K562 (cell line): ENCODE results near the gene LMBR1. TPM values are rescaled to one million over a fixed set of nuclear protein-coding genes. Genes with fewer than 3 reads are reported as not detected.

Source experiments
- ARID2 ChIP-seq: fragments of 450-650 bp; IDR thresholded peaks from 2 replicates; pipeline ENCODE4 v1.6.1; 2017; ENCODE audit warnings: antibody characterized with exemption, mild to moderate bottlenecking
- BCOR ChIP-seq: fragments of 450-650 bp; IDR thresholded peaks from 2 replicates; pipeline ENCODE4 v1.6.1; 2016
- BRCA1 ChIP-seq, 2 experiments: fragments of 450-650 bp in 1 of 2; sonication (generic) in 1 of 2; formaldehyde crosslinking in 1 of 2; IDR thresholded peaks; 2 replicates each; pipeline versions ENCODE4 v1.5.0 to v1.6.1; 2017 to 2020; ENCODE audit warnings: mild to moderate bottlenecking in 1 of 2, missing genetic modification reagents in 1 of 2
- HDAC2 ChIP-seq: fragments of 450-650 bp; IDR thresholded peaks from 2 replicates; pipeline ENCODE4 v1.6.1; 2016; ENCODE audit warnings: mild to moderate bottlenecking
- LCOR ChIP-seq: sonication (generic); formaldehyde crosslinking; IDR thresholded peaks from 2 replicates; pipeline ENCODE4 v1.8.0; 2022; ENCODE audit warnings: mild to moderate bottlenecking, missing genetic modification reagents
- MEIS2 ChIP-seq: fragments of 450-650 bp; IDR thresholded peaks from 2 replicates; pipeline ENCODE4 v1.6.1; 2014; ENCODE audit warnings: mild to moderate bottlenecking; ENCODE audit not compliant: partially characterized antibody
- TBP ChIP-seq: optimal IDR thresholded peaks from 2 replicates; pipeline ENCODE3; 2011; ENCODE audit warnings: low read depth, low read length, improper control_type of control experiment
- ZBTB26 ChIP-seq: fragments of 450-650 bp; formaldehyde crosslinking; IDR thresholded peaks from 2 replicates; pipeline ENCODE4 v1.4.0; 2022; ENCODE audit warnings: missing genetic modification characterization
- ZNF232 ChIP-seq: sonication (generic); formaldehyde crosslinking; IDR thresholded peaks from 2 replicates; pipeline ENCODE4 v1.8.0; 2022; ENCODE audit warnings: mild to moderate bottlenecking, missing genetic modification reagents
- ZNF274 ChIP-seq: IDR thresholded peaks from 2 replicates; pipeline ENCODE4 v1.6.1; 2011; ENCODE audit warnings: low read depth, mild to moderate bottlenecking, low read length, moderate library complexity, borderline replicate concordance
- ZNF589 ChIP-seq: fragments of 200-800 bp; sonication (Bioruptor generic); IDR thresholded peaks from 2 replicates; pipeline ENCODE4 v1.6.1; 2016; ENCODE audit warnings: low read depth, missing genetic modification characterization, missing compliant biosample characterization
- polyA plus RNA-seq, 8 experiments: library from polyadenylated mRNA; depleted of rRNA in 4 of 8; stranded (reverse) in 5 of 8; unstranded in 3 of 8; fragments of >200 nt; fragmentation: Nextera tagmentation in 2 of 8; fragmentation: Illumina TruSeq in 1 of 8; extraction: Ambion mirVana in 2 of 8; extraction: Trizol in 1 of 8; gene quantifications; 2 replicates each; pipeline versions ENCODE4 v1.2.1 to v1.2.3, GENCODE V29; 2011 to 2014; ENCODE audit warnings: inconsistent platforms in 1 of 8, missing spikeins in 1 of 8
- total RNA-seq, 7 experiments: library from RNA; depleted of rRNA in 6 of 7; stranded (reverse); fragments of >200 nt in 6 of 7; fragmentation: Illumina TruSeq in 2 of 7; extraction: Trizol in 2 of 7; gene quantifications; 2 replicates each; pipeline versions ENCODE4 v1.2.1 to v1.2.3, GENCODE V29; 2011 to 2021; ENCODE audit warnings: low replicate concordance in 1 of 7
- TF ChIP-seq, protein P1 (sequence below): fragments of 450-650 bp; IDR thresholded peaks from 2 replicates; pipeline ENCODE4 v1.6.1; 2016; ENCODE audit warnings: mild to moderate bottlenecking, moderate library complexity
- TF ChIP-seq, protein P2 (sequence below), 2 experiments: fragments of 450-650 bp; conservative IDR thresholded peaks; 2 replicates each; pipeline ENCODE4 v1.6.1; 2017; ENCODE audit warnings: mild to moderate bottlenecking in 2 of 2, moderate library complexity in 2 of 2

The LMBR1 gene
- total and polyA plus RNA-seq, 9 of the 15 experiments (the other 6 are each of a cell fraction or from before 2014, with no cell fraction given), result 7.7 to 90.0 (median 59.9) TPM

DNA sequence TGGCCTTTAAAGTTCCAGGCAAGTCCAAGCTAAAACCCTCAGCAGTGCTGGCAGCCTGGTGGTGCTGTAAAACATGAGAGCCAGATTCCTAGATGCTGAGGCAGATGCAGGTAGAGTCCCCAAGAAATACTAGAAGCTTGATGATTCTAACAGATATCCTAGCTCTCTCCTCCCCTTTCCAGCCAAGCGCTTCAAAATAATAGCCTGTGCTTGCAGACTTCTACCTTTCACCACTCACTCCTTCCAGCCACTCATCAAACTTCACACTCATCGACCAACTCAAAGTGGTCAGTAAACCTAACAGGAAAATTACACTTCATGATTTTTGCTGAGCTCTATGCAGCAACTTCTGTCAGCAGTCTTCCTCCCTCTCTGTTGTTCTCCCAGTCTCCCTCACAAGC lies 50.2 kb downstream of the LMBR1 start (continued):
- TF ChIP-seq, protein P1, sequence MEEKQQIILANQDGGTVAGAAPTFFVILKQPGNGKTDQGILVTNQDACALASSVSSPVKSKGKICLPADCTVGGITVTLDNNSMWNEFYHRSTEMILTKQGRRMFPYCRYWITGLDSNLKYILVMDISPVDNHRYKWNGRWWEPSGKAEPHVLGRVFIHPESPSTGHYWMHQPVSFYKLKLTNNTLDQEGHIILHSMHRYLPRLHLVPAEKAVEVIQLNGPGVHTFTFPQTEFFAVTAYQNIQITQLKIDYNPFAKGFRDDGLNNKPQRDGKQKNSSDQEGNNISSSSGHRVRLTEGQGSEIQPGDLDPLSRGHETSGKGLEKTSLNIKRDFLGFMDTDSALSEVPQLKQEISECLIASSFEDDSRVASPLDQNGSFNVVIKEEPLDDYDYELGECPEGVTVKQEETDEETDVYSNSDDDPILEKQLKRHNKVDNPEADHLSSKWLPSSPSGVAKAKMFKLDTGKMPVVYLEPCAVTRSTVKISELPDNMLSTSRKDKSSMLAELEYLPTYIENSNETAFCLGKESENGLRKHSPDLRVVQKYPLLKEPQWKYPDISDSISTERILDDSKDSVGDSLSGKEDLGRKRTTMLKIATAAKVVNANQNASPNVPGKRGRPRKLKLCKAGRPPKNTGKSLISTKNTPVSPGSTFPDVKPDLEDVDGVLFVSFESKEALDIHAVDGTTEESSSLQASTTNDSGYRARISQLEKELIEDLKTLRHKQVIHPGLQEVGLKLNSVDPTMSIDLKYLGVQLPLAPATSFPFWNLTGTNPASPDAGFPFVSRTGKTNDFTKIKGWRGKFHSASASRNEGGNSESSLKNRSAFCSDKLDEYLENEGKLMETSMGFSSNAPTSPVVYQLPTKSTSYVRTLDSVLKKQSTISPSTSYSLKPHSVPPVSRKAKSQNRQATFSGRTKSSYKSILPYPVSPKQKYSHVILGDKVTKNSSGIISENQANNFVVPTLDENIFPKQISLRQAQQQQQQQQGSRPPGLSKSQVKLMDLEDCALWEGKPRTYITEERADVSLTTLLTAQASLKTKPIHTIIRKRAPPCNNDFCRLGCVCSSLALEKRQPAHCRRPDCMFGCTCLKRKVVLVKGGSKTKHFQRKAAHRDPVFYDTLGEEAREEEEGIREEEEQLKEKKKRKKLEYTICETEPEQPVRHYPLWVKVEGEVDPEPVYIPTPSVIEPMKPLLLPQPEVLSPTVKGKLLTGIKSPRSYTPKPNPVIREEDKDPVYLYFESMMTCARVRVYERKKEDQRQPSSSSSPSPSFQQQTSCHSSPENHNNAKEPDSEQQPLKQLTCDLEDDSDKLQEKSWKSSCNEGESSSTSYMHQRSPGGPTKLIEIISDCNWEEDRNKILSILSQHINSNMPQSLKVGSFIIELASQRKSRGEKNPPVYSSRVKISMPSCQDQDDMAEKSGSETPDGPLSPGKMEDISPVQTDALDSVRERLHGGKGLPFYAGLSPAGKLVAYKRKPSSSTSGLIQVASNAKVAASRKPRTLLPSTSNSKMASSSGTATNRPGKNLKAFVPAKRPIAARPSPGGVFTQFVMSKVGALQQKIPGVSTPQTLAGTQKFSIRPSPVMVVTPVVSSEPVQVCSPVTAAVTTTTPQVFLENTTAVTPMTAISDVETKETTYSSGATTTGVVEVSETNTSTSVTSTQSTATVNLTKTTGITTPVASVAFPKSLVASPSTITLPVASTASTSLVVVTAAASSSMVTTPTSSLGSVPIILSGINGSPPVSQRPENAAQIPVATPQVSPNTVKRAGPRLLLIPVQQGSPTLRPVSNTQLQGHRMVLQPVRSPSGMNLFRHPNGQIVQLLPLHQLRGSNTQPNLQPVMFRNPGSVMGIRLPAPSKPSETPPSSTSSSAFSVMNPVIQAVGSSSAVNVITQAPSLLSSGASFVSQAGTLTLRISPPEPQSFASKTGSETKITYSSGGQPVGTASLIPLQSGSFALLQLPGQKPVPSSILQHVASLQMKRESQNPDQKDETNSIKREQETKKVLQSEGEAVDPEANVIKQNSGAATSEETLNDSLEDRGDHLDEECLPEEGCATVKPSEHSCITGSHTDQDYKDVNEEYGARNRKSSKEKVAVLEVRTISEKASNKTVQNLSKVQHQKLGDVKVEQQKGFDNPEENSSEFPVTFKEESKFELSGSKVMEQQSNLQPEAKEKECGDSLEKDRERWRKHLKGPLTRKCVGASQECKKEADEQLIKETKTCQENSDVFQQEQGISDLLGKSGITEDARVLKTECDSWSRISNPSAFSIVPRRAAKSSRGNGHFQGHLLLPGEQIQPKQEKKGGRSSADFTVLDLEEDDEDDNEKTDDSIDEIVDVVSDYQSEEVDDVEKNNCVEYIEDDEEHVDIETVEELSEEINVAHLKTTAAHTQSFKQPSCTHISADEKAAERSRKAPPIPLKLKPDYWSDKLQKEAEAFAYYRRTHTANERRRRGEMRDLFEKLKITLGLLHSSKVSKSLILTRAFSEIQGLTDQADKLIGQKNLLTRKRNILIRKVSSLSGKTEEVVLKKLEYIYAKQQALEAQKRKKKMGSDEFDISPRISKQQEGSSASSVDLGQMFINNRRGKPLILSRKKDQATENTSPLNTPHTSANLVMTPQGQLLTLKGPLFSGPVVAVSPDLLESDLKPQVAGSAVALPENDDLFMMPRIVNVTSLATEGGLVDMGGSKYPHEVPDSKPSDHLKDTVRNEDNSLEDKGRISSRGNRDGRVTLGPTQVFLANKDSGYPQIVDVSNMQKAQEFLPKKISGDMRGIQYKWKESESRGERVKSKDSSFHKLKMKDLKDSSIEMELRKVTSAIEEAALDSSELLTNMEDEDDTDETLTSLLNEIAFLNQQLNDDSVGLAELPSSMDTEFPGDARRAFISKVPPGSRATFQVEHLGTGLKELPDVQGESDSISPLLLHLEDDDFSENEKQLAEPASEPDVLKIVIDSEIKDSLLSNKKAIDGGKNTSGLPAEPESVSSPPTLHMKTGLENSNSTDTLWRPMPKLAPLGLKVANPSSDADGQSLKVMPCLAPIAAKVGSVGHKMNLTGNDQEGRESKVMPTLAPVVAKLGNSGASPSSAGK, result no peak
- TF ChIP-seq ARID2 (0 out of 2 replicates have a peak, but pooled peaks have one; percentile 37), ZBTB26 (CRISPR knock-in tag) (no peak), MEIS2 (peak; percentile 54), BRCA1 (IDR thresholded peaks at IDR 0.05) (no peak), BRCA1 (CRISPR knock-in tag; IDR thresholded peaks at IDR 0.05) (no peak), HDAC2 (peak; percentile 16; the same call in 1 of the 2 replicates), LCOR (CRISPR knock-in tag) (no peak), ZNF274 (no peak), ZNF232 (CRISPR knock-in tag) (no peak), TBP (no peak), BCOR (peak; percentile 67; the same call in 1 of the 2 replicates), ZNF589 (no peak)
- TF ChIP-seq, protein P2, sequence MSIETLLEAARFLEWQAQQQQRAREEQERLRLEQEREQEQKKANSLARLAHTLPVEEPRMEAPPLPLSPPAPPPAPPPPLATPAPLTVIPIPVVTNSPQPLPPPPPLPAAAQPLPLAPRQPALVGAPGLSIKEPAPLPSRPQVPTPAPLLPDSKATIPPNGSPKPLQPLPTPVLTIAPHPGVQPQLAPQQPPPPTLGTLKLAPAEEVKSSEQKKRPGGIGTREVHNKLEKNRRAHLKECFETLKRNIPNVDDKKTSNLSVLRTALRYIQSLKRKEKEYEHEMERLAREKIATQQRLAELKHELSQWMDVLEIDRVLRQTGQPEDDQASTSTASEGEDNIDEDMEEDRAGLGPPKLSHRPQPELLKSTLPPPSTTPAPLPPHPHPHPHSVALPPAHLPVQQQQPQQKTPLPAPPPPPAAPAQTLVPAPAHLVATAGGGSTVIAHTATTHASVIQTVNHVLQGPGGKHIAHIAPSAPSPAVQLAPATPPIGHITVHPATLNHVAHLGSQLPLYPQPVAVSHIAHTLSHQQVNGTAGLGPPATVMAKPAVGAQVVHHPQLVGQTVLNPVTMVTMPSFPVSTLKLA (conservative IDR thresholded peaks at IDR 0.05), result no peak
